Neural cell (in vitro differentiated cells): ENCODE measurements around the gene MEGF11.

Experiments used
- CTCF ChIP-seq: fragments of 450-650 bp; IDR thresholded peaks from 2 replicates; pipeline ENCODE4 v1.5.1; 2014; ENCODE audit warnings: antibody characterized with exemption, mild to moderate bottlenecking, moderate library complexity; ENCODE audit not compliant: poor library complexity, severe bottlenecking
- EP300 ChIP-seq: fragments of 450-650 bp; conservative IDR thresholded peaks from 2 replicates; pipeline ENCODE4 v1.6.1; 2014; ENCODE audit warnings: antibody characterized with exemption, mild to moderate bottlenecking, moderate library complexity; ENCODE audit not compliant: poor library complexity, severe bottlenecking
- EZH2 ChIP-seq: fragments of 200-600, 300-800 bp; shearing (Covaris generic), sonication (generic); IDR thresholded peaks from 2 replicates; pipeline ENCODE4 v1.6.1; 2014; ENCODE audit warnings: antibody characterized with exemption, low read length, borderline replicate concordance, mild to moderate bottlenecking; ENCODE audit not compliant: insufficient read depth, poor library complexity, severe bottlenecking
- POLR2AphosphoS5 ChIP-seq: IDR thresholded peaks from 2 replicates; pipeline ENCODE4 v1.6.1; 2012

GRCh38 chr15:65922621-65923020 is 330.9 kb downstream of the MEGF11 start:
- TF ChIP-seq EP300: no peak
- TF ChIP-seq POLR2AphosphoS5: no peak
- no peak for TF ChIP-seq CTCF
- no peak for TF ChIP-seq EZH2
